HepG2 (cell line): ENCODE results near the gene MED15. TPM values are rescaled to one million over a fixed set of nuclear protein-coding genes. Genes with fewer than 3 reads are reported as not detected.

Experiments used
- ATAC-seq: fragments of 200-7000 bp; cut with Tn5 transposase; 3 replicates; pipeline ENCODE4 v1.9.1; 2020; ENCODE audit warnings: mild to moderate bottlenecking, moderate library complexity
- BruUV-seq: library from RNA; stranded (reverse); fragments of 400-500 nt; replicated peaks from 2 replicates; lab custom pipeline; 2021; lab: Mats Ljungman, UMichigan
- CTCF ChIA-PET: fragments of 300-600 bp; formaldehyde crosslinking; extraction: SDS; loops from one replicate; lab custom pipeline; 2021; ENCODE audit warnings: low total read pairs, inconsistent platforms, low intra/inter-chr PET ratio; lab: Yijun Ruan, JAX
- POLR2A ChIA-PET: fragments of 350-600 bp; sonication (Branson Sonifier 250); formaldehyde crosslinking; loops from one replicate; lab custom pipeline; 2020; ENCODE audit warnings: antibody characterized with exemption, inconsistent platforms; lab: Yijun Ruan, JAX
- DNase-seq: peaks from one replicate; pipeline ENCODE4 v3.0.0-alpha.2; 2015; ENCODE audit warnings: low spot score
- FAIRE-seq: peaks from 3 replicates; lab custom pipeline; 2011; peaks lifted over from hg19 to GRCh38; lab: Jason Lieb, UNC
- H2AFZ ChIP-seq: one replicate; pipeline ENCODE4 v1.6.1; 2011; ENCODE audit warnings: low read length, inconsistent platforms
- H3K27ac ChIP-seq: fragments of 300-600 bp; 3 replicates; pipeline ENCODE4 v1.8.0; 2011; ENCODE audit warnings: mixed run types, mild to moderate bottlenecking, mixed read lengths, low read length, inconsistent platforms; ENCODE audit not compliant: insufficient read depth; ENCODE audit errors: extremely low read length
- H3K27me3 ChIP-seq, 2 experiments: fragments of 200-600 bp in 1 of 2; 2 replicates in 1 of 2; 3 replicates in 1 of 2; pipeline versions ENCODE4 v1.6.0 to v1.8.0; 2011; ENCODE audit warnings: low read length in 2 of 2, mild to moderate bottlenecking in 2 of 2, moderate library complexity in 2 of 2, inconsistent platforms in 1 of 2; ENCODE audit not compliant: insufficient read depth in 2 of 2, control insufficient read depth in 1 of 2
- H3K36me3 ChIP-seq, 2 experiments: fragments of 200-600 bp in 1 of 2; replicated peaks in 1 of 2; 2 replicates in 1 of 2; 3 replicates in 1 of 2; pipeline versions ENCODE4 v1.5.1 to v1.8.0; 2011; ENCODE audit warnings: low read length in 2 of 2, inconsistent platforms in 1 of 2; ENCODE audit not compliant: insufficient read depth in 2 of 2, control insufficient read depth in 1 of 2
- H3K4me1 ChIP-seq: 2 replicates; pipeline ENCODE4 v1.5.1; 2012; ENCODE audit warnings: low read length, inconsistent platforms; ENCODE audit not compliant: insufficient read depth
- H3K4me2 ChIP-seq: 2 replicates; pipeline ENCODE4 v1.6.0; 2011; ENCODE audit warnings: low read depth, low read length, inconsistent platforms
- H3K4me3 ChIP-seq, 3 experiments: fragments of 200-600 bp in 1 of 3; sonication (generic), shearing (Covaris generic) in 1 of 3; replicated peaks in 1 of 3; 2 replicates each; pipeline ENCODE4 v1.5.1; 2011 to 2016; ENCODE audit warnings: low read length in 3 of 3, inconsistent platforms in 2 of 3, low read depth in 2 of 3, mild to moderate bottlenecking in 2 of 3, control low read depth in 1 of 3, mixed read lengths in 1 of 3; ENCODE audit not compliant: insufficient read depth in 1 of 3
- H3K79me2 ChIP-seq: one replicate; pipeline ENCODE4 v1.6.1; 2011; ENCODE audit warnings: low read length, inconsistent platforms; ENCODE audit not compliant: insufficient read depth
- H3K9ac ChIP-seq: 2 replicates; pipeline ENCODE4 v1.6.0; 2011; ENCODE audit warnings: mild to moderate bottlenecking, low read depth, low read length, inconsistent platforms; ENCODE audit not compliant: insufficient read depth
- H3K9me3 ChIP-seq: 2 replicates; pipeline ENCODE4 v1.5.1; 2012; ENCODE audit warnings: mild to moderate bottlenecking, low read length
- H4K20me1 ChIP-seq: 2 replicates; pipeline ENCODE4 v1.6.0; 2011; ENCODE audit warnings: inconsistent platforms, mild to moderate bottlenecking, low read length, moderate library complexity; ENCODE audit not compliant: insufficient read depth
- KDM6A ChIP-seq: IDR thresholded peaks from 2 replicates; pipeline ENCODE4 v1.6.1; 2016; ENCODE audit warnings: low read depth
- REPIN1 ChIP-seq: sonication (generic); formaldehyde crosslinking; IDR thresholded peaks from 2 replicates; pipeline ENCODE4 v1.8.0; 2022; ENCODE audit warnings: missing genetic modification reagents, low read depth, mild to moderate bottlenecking, borderline replicate concordance
- TCF12 ChIP-seq, 2 experiments: fragments of 450-650 bp in 1 of 2; sonication (generic) in 1 of 2; formaldehyde crosslinking in 1 of 2; IDR thresholded peaks; 2 replicates each; pipeline versions ENCODE4 v1.6.1 to v1.8.0; 2017 to 2022; ENCODE audit warnings: antibody characterized with exemption in 1 of 2, mild to moderate bottlenecking in 1 of 2, missing genetic modification reagents in 1 of 2, moderate library complexity in 1 of 2
- ZNF205 ChIP-seq: IDR thresholded peaks from 2 replicates; pipeline ENCODE4 v1.6.1; 2018; ENCODE audit warnings: missing biosample characterization, missing genetic modification reagents
- ZNF256 ChIP-seq: sonication (generic); formaldehyde crosslinking; conservative IDR thresholded peaks from 2 replicates; pipeline ENCODE4 v1.4.0; 2020; ENCODE audit warnings: missing genetic modification reagents
- ZNF674 ChIP-seq: sonication (generic); formaldehyde crosslinking; IDR thresholded peaks from 2 replicates; pipeline ENCODE4 v1.5.0; 2020; ENCODE audit warnings: low read depth, mild to moderate bottlenecking, missing genetic modification reagents
- WGBS: methylation state at CpG from one replicate; pipeline ENCODE4 v1.1.6; 2017; ENCODE audit warnings: low lambda C conversion rate; 5-methylcytosine and 5-hydroxymethylcytosine counted together
- in situ Hi-C: cut with HindIII; loops from 2 replicates; pipeline ENCODE4 v1.10.0; 2017; ENCODE audit warnings: low pct_unique_long_range_greater_than_20kb; ENCODE audit not compliant: extremely low pct_ligation_motif_present
- intact Hi-C: fragments of 100-400 bp; cut with micrococcal nuclease; formaldehyde crosslinking; loops from one replicate; pipeline ENCODE4 v1.10.0; 2022; ENCODE audit not compliant: unreplicated experiment
- polyA plus RNA-seq, 8 experiments: library from polyadenylated mRNA; depleted of rRNA in 3 of 8; stranded (reverse) in 7 of 8; unstranded in 1 of 8; fragments of >200 nt; fragmentation: Illumina TruSeq in 4 of 8; extraction: Trizol in 4 of 8; gene quantifications; 2 replicates each; pipeline versions ENCODE4 v1.2.1 to v1.2.3, GENCODE V29; 2011 to 2016; ENCODE audit warnings: low read depth in 4 of 8, missing spikeins in 1 of 8, mixed read lengths in 1 of 8; ENCODE audit not compliant: insufficient read depth in 1 of 8
- total RNA-seq, 5 experiments: library from RNA; depleted of rRNA; stranded (reverse); fragments of >200 nt; fragmentation: Illumina TruSeq; extraction: Trizol; gene quantifications; 2 replicates each; pipeline ENCODE4 v1.2.3, GENCODE V29; 2016; ENCODE audit warnings: low read depth in 1 of 5
- TF ChIP-seq, protein P1 (sequence below): sonication (generic); formaldehyde crosslinking; IDR thresholded peaks from 2 replicates; pipeline ENCODE4 v1.4.0; 2020; ENCODE audit warnings: missing genetic modification reagents, mild to moderate bottlenecking, borderline replicate concordance
- TF ChIP-seq, protein P2 (sequence below): sonication (generic); formaldehyde crosslinking; IDR thresholded peaks from 2 replicates; pipeline ENCODE4 v1.5.0; 2020; ENCODE audit warnings: mild to moderate bottlenecking, missing genetic modification reagents

The MED15 gene
- total and polyA plus RNA-seq, 2 of the 13 experiments (the other 11 are each of a cell fraction or from before 2014, with no cell fraction given): 14.3 to 27.0 TPM

DNA sequence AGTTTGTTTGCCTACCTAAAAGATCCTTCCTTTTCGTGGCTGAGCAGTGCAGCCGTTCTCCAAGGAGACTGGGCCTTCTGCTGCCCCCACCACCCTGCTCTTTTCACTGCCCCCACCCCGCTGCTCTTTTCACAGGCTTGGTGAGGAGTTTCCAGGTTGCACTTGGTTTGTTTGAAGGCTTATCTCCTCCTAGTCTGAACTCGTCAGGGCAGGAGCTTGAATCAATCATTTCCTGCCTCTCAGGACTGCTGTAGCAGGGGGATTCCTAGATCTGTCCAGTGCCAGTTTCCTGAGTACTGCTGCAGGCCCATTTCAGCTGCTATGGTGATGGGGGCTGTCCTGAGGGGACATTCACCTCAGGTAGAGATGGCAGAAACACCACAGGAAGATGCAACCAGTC is 10.0 kb downstream of the MED15 start (continued):
- no peak for TF ChIP-seq REPIN1

DNA sequence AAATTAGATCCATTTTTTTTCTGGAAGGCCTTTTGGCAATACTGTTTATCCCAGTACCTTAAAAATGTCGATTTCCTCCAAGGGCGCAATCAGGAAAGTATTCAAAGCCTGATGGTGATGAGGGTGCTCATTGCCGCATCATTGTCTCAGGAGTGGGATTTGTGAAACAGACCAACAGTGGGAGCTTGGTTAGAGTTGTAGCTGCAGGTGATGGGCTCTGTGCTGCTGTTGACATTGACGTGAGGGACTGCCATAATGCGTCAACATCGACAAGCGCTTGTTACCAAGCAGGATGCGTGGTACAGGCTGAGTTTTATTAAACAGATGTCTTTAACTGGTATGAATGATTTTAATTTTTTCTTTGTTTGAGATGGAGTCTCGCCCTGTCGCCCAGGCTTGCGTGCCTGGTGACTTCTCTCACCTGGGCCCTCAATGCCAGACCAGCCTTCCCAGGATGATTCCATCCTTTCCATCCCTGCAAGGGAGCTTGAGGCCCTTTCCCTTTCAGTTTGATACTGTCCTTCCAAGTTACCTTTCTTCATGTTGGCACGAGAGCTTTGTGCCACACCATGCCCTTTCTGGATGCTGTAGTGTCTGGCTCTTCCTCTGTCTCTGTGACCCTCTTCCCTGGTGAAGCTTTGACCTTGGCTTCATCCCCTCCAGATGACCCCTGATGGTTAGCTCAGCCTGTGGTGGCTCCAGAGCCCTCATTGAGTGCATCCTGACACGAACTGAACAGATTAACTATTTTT is 10.6 kb downstream of the MED15 start:
- WGBS: 88% methylated on average over 13 of the region's 13 CpGs
- no peak for FAIRE-seq
- Histone ChIP-seq H3K79me2 (peaks cover 80% of the 10 kb centered on the region), H3K4me3 (no peak overlapping the region), H3K4me2 (no peak overlapping the region), H3K36me3 (peaks cover 29 to 71% of the 10 kb centered on the region in 2 experiments; a peak in 4 of 5 replicates), H4K20me1 (peaks cover 46% of the 10 kb centered on the region), H3K4me1 (peaks cover 14% of the 10 kb centered on the region), H3K9ac (no peak overlapping the region), H2AFZ (no peak overlapping the region), H3K27me3 (no peaks in the 10 kb centered on the region; a peak in 1 of 5 replicates), H3K9me3 (no peaks in the 10 kb centered on the region), H3K27ac (no peak overlapping the region)
- no peak for DNase-seq
- in situ Hi-C loops (no loop called here), intact Hi-C loops (no loop called here)
- ChIA-PET CTCF (no interaction called here), POLR2A (no interaction called here)
- TF ChIP-seq TCF12 (IDR thresholded peaks at IDR 0.05) (no peak), TCF12 (CRISPR knock-in tag; IDR thresholded peaks at IDR 0.05) (no peak), ZNF256 (CRISPR knock-in tag) (no peak), ZNF205 (CRISPR knock-in tag) (no peak), ZNF674 (CRISPR knock-in tag) (no peak), KDM6A (no peak)
- TF ChIP-seq, protein P1, sequence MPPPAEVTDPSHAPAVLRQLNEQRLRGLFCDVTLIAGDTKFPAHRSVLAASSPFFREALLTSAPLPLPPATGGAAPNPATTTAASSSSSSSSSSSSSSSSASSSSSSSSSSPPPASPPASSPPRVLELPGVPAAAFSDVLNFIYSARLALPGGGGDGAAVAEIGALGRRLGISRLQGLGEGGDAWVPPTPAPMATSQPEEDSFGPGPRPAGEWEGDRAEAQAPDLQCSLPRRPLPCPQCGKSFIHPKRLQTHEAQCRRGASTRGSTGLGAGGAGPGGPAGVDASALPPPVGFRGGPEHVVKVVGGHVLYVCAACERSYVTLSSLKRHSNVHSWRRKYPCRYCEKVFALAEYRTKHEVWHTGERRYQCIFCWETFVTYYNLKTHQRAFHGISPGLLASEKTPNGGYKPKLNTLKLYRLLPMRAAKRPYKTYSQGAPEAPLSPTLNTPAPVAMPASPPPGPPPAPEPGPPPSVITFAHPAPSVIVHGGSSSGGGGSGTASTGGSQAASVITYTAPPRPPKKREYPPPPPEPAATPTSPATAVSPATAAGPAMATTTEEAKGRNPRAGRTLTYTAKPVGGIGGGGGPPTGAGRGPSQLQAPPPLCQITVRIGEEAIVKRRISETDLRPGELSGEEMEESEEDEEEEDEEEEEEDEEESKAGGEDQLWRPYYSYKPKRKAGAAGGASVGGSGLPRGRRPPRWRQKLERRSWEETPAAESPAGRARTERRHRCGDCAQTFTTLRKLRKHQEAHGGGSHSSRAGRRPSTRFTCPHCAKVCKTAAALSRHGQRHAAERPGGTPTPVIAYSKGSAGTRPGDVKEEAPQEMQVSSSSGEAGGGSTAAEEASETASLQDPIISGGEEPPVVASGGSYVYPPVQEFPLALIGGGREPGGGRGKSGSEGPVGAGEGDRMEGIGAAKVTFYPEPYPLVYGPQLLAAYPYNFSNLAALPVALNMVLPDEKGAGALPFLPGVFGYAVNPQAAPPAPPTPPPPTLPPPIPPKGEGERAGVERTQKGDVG (CRISPR knock-in tag): no peak
- TF ChIP-seq, protein P2, sequence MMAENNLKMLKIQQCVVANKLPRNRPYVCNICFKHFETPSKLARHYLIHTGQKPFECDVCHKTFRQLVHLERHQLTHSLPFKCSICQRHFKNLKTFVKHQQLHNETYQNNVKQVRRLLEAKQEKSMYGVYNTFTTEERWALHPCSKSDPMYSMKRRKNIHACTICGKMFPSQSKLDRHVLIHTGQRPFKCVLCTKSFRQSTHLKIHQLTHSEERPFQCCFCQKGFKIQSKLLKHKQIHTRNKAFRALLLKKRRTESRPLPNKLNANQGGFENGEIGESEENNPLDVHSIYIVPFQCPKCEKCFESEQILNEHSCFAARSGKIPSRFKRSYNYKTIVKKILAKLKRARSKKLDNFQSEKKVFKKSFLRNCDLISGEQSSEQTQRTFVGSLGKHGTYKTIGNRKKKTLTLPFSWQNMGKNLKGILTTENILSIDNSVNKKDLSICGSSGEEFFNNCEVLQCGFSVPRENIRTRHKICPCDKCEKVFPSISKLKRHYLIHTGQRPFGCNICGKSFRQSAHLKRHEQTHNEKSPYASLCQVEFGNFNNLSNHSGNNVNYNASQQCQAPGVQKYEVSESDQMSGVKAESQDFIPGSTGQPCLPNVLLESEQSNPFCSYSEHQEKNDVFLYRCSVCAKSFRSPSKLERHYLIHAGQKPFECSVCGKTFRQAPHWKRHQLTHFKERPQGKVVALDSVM (CRISPR knock-in tag): no peak
- BruUV-seq: no TSS peak
- ATAC-seq: no peak
